TTC549 (cell line): ENCODE measurements around the gene AMFR.

ENCODE experiments used
- FAIRE-seq: peaks from 2 replicates; lab custom pipeline; 2012; peaks lifted over from hg19 to GRCh38; lab: Jason Lieb, UNC

The AMFR gene

GRCh38 chr16:56425439-56425832 is at the start of gene AMFR:
AMFR (minus strand) TSS chr16:56425545; CDS start chr16:56425327, 218 bp downstream.
- no peak for FAIRE-seq

- FAIRE-seq = no peak
Observed at GRCh38 chr16:56470666-56471065, 45.3 kb upstream of the AMFR start.

- FAIRE-seq = no peak
Observed at GRCh38 chr16:56470232-56470631, 44.9 kb upstream of the AMFR start.

GRCh38 chr16:56469748-56470147 is 44.4 kb upstream of the AMFR start:
- no peak for FAIRE-seq

GRCh38 chr16:56468800-56469199 is 43.5 kb upstream of the AMFR start:
- no peak for FAIRE-seq

- FAIRE-seq = no peak
Observed at GRCh38 chr16:56466344-56466743, 41.0 kb upstream of the AMFR start.

- no peak for FAIRE-seq
Observed at GRCh38 chr16:56463153-56463552, 37.8 kb upstream of the AMFR start.

GRCh38 chr16:56462064-56462796 is 36.9 kb upstream of the AMFR start:
- no peak for FAIRE-seq

GRCh38 chr16:56460101-56460500 is 34.8 kb upstream of the AMFR start:
- no peak for FAIRE-seq

GRCh38 chr16:56457927-56458470 is 32.7 kb upstream of the AMFR start:
- FAIRE-seq = no peak

GRCh38 chr16:56451753-56452689 is 26.7 kb upstream of the AMFR start:
- no peak for FAIRE-seq

- FAIRE-seq = peak; percentile 96
Observed at GRCh38 chr16:56450986-56451752, 25.8 kb upstream of the AMFR start, which contains the start of the genes NUDT21 and OGFOD1. NUDT21 (minus strand) TSS chr16:56451332; CDS start chr16:56451202, 130 bp downstream. OGFOD1 (plus strand) TSS chr16:56451554; CDS start chr16:56451613, 59 bp downstream.

GRCh38 chr16:56450275-56450985 is 25.1 kb upstream of the AMFR start:
- FAIRE-seq = no peak

- FAIRE-seq = no peak
Observed at GRCh38 chr16:56448005-56448404, 22.7 kb upstream of the AMFR start.

- FAIRE-seq = no peak
Observed at GRCh38 chr16:56447286-56447685, 21.9 kb upstream of the AMFR start.

GRCh38 chr16:56438038-56438437 is 12.7 kb upstream of the AMFR start:
- no peak for FAIRE-seq

- no peak for FAIRE-seq
Observed at GRCh38 chr16:56436258-56436657, 10.9 kb upstream of the AMFR start.

- no peak for FAIRE-seq
Observed at GRCh38 chr16:56428091-56428490, 2.7 kb upstream of the AMFR start.

- no peak for FAIRE-seq
Observed at GRCh38 chr16:56426585-56426984, 1.2 kb upstream of the AMFR start.

- no peak for FAIRE-seq
Observed at GRCh38 chr16:56424791-56425438, 430 bp downstream of the AMFR start.

- FAIRE-seq = no peak
Observed at GRCh38 chr16:56424404-56424764, 961 bp downstream of the AMFR start.
